ENCODE data around the gene ZNF385C.

GRCh38 chr17:42041619-42042018 is 56.7 kb downstream of the ZNF385C start:
- TF ChIP-seq CTCF (IDR thresholded peaks at IDR 0.05) (no peak), POLR2A (IDR thresholded peaks at IDR 0.05) (no peak), EP300 (IDR thresholded peaks at IDR 0.05) (no peak), POLR2AphosphoS5 (IDR thresholded peaks at IDR 0.05) (no peak)
